CD4-positive, alpha-beta T cell treated with Interleukin-17A for 4 hours (primary cell): Measurements from ENCODE around the gene HTRA3.

ENCODE experiments used
- DNase-seq: peaks from one replicate; pipeline ENCODE4 v3.0.0-alpha.2; 2020; ENCODE audit warnings: mixed read lengths

The HTRA3 gene

DNA sequence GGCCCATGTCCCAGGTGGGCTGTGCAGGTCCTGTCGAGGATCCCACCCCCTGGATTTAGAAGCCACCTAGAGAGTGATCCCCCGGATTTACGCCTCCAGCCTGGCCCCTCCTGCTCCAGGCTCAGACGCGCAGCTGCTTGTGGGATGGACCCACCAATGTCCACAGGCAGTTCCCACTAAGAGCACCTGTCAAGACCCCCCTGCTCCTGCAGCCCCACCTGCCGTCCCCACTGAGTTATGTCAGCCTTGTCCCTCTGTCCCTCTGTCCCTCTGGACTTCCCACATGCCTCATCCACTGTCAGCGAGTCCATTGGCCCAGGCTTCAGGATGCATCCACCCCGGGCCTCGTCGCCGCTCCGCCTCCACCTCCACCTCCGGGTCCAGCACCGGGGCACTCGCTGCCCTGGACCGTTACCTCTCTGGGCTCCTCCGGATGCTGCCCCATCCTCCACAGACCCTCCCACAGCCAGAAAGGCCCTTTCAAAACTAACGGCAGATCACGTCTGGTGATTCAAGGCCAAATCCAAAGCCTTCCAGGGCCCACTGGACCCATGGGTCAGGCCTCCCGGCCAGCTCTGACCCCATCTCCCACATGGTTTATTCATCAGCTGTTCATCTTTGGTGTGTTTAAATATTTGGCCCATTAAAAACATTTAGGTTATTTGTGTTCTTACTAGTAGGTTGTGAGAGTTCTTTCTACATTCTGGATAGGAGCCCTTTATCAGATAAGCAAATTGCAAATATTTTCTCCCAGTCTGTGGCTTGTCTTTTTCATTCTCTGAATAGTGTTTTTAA, 28.3 kb downstream of the HTRA3 start:
- DNase-seq, result no peak

DNA sequence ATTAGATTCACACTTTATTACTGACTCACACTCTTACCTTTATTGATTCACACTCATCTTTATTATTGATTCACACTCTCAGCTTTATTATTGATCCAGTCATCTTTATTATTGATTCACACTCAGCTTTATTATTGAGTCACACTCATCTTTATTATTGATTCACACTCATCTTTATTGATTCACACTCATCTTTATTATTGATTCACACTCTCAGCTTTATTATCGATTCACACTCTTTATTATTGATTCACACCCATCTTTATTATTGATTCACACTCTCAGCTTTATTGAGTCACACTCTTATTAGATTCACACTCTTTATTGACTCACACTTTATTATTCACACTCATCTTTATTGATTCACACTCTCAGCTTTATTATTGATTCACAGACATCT, 31.3 kb downstream of the HTRA3 start:
- no peak for DNase-seq

DNA sequence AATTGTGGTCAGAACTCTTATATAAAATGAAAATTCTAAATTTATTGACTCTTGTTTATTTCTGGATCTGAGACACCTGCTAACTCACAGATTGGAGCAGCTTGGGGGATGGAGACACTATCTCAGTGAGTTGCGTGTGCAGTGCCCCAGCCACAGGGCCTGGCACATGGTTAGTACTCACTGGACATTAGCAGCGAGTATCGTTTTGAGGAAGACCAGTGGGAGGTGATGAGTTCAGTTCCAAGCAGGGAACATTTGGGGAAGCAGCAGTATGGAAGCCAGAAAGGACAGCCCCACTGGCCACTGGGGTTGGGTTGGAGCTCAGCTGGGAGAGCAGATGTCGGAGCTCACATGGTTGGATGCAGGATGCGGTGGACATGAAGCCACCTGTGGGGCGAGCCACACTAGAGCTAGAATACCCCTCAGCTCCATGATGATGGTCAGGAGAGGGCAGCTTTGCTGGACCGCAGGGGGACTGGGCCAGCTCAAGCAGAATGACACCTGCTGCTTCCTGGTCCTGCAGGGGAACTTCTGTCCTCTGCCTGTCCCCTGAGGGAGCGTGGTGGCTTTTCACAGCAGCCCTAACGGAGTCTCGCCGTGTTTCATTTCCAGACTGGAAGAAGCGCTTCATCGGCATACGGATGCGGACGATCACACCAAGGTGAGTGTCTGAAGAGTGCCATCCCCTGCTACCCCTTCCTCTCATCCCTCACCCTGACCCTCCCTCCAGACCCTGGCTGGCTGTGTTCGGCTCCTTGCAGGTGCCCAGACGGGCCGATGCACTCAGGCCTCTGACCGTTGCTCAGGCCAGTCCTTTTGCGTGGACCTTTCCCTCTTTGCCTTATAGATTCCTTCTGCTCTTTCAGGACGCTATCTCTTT, 32.5 kb downstream of the HTRA3 start:
- no peak for DNase-seq

DNA sequence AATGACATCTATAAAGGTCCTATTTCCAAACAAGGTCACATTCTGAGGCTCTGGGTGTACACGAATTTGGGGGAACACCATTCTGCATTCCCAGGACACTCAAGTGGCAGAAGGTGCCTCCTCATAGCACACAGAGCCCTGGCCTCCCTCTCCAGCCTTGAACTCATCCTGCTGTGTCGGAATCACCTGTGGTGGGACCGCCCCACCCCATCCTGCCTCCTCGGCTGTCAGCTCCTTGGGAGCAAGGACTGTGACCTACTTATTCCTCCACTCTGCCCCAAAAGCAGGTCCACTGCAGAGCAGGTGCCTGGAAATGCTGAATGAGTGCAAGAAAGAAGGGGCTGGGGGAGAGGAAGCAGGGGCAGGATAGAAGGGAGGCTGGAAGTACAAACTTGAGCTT, 33.5 kb downstream of the HTRA3 start:
- DNase-seq, result no peak

DNA sequence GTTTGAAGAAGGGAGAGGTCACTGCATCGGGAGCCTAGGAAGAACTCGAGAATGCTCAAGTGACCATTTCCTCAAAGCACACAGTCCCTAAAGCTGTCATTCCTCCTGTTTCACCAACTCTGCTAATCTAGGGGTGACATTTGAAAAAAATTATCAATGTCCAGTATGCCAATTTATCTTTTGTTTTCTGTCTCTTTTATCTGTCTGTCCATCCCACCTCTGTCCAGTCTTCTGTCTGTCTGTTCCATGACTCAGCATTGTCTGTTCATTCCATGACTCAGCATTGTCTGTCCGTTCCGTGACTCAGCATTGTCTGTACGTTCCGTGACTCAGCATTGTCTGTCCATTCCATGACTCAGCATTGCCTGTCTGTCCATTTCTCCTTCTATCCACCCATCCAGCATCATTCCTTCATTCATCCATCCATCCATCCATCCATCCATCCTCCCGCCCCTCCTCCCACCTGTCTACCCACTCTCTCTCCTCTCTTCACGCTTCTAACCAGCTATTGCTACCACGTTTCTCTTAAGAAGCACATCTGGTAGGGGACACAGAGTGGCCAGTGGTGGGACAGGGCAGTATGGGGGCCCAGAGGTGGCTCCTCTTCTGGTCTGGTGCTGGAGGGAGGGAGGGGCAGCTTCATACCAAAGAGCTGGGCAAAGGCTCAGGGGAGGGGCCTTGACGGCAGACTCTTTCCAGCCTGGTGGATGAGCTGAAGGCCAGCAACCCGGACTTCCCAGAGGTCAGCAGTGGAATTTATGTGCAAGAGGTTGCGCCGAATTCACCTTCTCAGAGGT, 34.1 kb downstream of the HTRA3 start:
- DNase-seq, result no peak

DNA sequence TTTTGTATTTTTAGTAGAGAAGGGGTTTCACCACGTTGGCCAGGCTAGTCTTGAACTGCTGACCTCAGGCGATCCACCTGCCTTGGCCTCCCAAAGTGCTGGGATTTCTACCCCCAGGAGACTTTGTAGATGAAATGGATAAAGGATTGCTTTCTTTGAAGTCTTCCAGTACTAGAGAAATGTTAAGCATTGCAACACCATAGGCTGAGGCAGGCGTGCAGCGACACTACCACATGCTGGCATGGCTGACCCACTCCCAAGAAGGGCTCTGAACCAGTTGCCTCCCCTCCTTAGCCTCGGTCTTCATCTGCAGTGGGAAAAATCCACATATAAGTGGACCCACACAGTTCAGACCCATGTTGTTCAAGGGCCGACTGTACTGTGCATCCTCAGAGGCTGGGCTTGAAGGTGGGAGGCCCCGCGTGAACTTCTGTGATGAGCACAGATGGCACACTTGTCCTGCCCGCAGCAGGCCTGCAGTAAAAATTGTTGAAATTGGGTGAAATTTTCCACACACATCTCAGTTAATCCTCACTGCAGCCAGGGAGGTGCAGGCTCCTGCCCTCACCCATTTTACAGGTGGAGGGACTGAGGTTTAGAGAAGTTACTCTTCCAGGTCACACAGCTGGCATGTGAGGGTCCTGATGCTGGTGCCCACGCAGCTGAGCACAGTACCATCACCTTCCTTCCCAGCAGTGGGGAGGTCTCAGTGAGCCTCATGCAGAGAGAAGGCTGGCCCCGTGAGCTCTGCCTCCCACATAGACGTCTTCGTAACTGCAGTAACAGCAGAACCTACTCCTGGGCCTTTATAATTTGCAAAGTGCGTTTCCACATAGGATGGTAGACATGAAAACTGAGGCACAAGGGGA, 35.5 kb downstream of the HTRA3 start:
- DNase-seq, result no peak

DNA sequence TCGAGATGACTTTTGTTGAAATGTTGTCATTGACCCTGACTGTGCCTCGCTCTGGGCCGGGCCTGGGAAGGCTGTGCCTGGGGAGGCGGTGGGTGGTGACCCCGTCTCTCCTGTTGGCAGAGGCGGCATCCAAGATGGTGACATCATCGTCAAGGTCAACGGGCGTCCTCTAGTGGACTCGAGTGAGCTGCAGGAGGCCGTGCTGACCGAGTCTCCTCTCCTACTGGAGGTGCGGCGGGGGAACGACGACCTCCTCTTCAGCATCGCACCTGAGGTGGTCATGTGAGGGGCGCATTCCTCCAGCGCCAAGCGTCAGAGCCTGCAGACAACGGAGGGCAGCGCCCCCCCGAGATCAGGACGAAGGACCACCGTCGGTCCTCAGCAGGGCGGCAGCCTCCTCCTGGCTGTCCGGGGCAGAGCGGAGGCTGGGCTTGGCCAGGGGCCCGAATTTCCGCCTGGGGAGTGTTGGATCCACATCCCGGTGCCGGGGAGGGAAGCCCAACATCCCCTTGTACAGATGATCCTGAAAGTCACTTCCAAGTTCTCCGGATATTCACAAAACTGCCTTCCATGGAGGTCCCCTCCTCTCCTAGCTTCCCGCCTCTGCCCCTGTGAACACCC, 36.4 kb downstream of the HTRA3 start:
- DNase-seq, result no peak

DNA sequence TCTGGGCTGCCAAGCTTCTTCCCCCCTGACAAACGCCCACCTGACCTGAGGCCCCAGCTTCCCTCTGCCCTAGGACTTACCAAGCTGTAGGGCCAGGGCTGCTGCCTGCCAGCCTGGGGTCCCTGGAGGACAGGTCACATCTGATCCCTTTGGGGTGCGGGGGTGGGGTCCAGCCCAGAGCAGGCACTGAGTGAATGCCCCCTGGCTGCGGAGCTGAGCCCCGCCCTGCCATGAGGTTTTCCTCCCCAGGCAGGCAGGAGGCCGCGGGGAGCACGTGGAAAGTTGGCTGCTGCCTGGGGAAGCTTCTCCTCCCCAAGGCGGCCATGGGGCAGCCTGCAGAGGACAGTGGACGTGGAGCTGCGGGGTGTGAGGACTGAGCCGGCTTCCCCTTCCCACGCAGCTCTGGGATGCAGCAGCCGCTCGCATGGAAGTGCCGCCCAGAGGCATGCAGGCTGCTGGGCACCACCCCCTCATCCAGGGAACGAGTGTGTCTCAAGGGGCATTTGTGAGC, 37.0 kb downstream of the HTRA3 start:
- no peak for DNase-seq

DNA sequence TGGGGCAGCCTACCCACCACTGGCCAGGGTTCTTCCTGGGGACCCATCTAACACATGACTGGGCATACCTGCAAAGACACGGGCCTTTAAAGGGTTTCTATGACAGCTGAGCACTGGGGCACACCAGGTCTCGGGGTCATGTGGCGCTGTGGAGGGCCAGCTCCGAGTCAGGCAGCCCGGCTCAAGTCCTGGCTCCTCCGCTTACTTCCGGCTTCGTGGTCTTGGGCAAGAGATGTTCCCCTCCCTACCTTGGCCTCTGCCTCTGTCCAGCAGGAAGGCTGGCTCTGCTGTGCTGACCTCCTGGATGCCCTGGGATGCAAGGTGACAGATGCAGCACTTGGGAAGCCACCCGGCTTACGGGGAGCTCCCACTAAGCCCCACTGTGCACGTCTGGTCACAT, 37.6 kb downstream of the HTRA3 start:
- no peak for DNase-seq

DNA sequence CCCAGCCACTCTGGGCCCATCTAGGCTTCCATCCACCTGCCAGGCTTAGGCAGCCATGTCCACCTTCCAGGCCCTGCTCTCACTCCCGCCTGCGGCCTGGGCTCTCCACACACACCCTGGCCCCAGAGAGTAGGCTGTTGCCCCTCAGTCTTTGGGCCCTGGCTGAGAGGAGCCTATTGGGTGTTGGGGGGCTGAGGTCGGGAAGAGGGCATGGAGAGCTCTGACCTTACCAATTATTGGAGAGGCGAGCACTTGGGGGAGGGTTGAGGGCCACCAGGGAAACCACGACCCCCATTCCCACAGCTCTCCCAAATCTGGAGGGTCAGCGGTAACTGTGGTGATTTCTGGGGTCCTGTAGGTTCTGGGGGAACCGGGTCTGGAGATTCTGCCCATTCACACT, 38.2 kb downstream of the HTRA3 start:
- DNase-seq, result no peak

DNA sequence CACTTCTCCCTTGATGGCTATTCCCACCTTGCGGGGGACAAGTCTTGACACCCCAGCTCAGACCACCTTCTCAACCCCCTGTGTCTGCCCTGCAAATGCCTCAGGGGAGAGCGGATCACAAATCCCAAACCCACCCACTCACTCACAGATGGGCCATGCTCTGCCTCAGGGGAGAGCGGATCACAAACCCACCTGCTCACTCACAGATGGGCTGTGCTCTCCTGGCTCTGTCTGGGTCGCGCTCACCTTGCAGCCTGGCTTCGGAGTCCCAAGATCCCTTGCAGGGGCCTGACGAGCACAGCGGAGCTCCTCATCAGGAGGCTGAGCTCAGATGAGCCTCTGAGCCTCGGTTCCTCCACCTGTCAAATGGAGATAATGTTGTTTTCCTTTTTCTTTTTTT, 38.6 kb downstream of the HTRA3 start:
- DNase-seq, result no peak

DNA sequence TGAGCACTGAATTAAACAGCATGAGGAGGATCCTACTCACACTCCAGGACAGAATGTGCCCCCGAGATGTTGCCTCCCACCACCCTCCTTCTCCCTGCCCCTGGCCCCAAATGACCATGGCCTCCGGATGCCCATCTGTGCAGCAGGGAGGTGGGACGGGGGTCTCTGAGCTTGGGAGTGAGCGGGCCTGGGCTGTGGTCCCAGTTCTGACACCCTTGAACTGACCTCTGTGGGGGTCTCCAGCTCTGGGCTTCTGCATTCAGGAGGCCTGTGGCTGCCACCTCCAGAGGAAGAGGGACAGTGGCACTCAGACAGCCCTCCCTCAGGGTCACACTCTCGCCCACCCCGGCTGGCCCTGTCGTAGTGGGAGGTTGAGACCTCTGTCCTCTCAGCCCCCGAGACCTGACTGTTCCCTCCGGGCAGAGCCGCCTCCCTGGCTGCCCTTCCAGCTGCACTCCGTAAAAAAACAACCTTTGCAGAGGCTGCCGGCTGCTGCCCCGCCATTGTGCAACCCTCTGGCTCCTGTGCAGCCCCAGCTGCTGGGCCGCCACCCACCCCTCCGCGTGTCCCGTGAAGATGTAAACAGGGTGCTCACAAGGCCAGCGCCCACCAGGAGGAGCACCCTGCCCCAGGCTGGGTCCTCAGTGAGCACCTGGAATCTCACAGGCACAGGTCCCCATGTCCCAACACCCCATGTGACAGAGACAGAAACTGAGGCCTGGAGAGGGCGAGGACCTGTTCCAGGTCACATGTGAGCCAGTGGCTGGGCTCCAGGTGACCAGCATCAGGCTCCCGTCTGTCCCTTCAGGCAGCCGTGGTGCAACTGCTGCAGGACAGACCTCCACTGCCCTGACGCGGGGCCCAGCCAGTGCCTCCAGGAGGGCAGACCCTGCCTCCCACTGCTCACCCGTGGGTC, 39.6 kb downstream of the HTRA3 start:
- DNase-seq, result no peak

DNA sequence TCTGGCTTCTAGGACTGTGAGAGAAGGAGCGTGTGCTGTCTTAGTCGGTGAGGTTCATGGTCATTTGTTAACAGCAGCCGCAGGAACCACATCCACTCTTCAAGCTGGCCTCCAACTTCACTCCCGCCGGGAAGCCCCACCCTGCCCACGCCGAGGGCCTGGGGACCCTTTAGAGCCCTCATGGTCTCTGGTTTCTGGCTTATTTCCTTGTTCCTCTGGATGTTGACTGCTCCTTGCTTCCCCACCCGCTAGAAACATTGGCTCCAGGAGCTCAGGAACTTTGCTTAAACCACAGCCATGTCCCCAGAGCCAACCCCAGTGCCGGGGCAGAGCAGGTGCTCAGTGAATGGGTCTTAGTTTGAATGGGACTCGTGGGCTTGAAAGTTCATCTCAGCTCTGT, 40.8 kb downstream of the HTRA3 start:
- DNase-seq, result no peak

DNA sequence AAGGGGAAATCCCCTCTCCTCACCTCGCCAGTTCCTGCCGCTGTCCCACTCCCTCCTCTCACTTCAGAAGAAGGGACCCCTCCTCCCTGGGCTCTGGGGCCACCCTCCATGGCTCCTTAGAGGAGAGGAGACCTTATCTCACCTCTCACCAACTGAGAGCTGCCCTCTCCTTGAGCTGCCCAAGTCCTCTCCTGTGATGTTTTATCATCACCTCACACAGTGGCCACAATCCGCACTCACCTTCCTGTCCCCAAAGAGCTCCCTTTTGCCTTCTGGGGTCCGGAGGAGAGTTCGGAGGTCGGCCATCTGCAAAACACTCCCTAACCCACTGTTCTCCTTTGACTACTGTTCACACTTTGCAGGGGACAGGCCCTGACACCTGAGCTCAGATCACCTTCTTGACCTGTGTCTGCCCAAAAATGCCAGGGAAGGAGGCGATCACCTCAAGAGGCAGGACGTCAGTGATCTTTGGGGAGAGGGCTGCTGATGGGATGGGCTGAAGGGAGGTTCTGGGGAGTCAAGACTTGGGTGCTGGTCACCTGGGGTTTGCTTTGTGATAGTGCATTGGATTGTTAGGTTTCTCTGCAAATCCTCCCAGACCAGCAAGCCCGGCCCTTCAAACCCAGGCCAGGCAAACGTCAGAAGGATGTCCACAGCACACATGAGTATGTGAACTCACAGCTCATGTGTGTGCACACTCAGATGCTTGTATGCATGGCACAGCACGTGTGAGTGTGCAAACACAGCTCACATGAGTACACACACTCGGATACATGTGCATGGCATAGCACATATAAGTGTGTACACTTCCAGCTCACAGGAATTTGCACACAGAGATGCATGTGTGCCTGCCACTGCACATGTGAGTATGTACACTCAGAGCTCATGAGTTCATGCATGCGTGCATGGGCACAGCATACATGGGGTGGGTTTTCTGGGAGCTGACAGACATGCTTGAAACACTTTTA, 41.8 kb downstream of the HTRA3 start:
- DNase-seq, result no peak

DNA sequence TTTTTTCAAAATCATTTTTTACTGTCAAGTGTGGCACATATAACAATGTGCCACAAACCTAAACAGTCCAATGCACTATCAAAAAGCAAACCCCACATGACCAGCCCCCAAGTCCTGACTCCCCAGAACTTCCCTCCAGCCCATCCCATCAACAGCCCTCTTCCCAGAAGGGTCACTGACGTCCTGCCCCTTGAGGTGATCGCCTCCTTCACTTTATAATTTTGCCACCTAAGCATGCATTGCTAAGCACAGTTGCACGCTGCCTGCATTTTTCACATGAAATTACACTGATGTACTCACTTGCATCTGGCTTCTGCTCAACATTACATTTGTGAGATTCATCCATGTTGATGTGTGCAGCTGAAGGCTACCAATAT, 42.5 kb downstream of the HTRA3 start:
- no peak for DNase-seq

DNA sequence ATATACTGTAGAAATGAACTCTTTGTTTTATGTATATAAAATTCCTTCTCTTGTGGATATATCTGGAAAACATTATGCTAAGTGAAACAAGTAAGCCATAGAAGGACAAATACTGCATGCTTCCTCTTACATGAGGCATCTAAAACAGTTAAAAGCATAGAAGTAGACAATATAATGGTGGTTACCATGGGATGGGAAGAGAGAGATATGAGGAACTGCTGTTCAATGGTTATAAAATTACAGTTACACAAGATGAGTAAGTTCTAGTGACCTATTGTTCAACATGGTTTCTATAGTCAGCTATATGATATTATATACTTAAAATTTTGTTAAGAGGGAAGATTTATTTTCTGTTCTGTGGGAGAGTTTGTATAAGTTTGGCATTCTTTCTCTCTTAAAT, 43.4 kb downstream of the HTRA3 start:
- no peak for DNase-seq

DNA sequence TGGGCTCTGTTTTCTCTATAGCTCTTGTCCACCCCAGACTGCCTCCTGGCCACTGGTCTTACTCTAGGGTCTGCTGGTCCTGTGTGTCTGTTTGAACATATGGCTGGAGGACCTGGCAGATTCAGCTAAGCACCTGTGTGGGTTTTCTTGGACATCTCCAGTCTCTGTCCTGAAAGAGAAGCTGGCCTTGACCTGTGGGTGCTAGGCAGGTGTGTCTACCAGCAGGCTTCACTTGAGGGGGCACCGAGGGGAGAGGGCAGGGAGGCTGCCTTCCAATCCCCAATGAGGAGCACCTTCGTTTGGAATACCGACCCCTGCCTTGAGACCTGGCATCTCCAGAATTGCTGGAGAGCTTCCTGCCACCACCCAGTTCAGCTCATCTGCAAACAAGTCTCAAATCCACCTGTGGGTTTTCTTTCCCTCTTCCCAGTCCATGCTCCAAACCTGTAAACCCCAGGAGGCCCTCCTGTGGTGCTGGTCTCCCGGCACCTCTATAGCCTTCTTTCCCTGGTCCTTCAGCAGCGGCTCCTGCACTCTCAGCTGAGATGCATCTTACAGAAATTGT, 45.2 kb downstream of the HTRA3 start:
- DNase-seq, result no peak

DNA sequence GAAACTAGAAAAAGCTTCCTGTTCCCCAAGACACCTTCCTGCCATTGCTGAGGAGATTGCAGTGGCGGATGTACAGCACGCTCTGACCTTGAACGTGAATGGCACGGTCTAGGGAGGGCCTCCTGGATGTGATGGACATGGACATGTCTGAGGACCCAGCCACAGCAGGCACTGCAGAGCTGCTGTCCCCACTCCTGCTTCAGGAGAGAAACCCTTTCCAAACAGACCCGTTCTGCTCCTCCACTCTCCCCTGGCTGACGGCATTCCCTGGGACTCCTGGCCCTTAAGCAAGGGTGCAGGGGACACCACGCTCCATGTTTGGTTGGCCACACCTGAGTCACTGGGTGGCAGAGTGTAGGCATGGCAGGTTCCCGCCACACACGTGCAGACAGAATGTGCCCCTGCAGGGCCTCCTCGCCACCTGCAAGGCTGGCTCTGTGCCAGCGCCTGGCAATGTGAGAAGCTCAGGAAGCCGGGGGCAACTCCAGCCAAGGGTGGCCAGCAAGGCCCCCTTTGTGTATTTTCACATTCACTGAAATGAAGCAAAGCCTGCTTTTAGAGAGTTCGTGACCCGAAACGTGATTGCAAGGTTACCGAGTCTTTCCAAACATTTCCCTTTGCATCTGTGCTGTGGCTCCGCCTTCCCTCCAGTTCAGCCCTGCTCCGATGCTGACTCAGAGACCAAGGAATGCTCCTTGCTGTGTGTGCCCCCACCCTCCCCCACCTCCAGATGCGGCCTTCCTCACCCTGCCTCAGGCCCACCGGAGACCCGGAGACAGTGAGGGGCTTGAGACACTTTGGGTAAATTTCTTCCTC, 46.1 kb downstream of the HTRA3 start:
- DNase-seq, result no peak
